ENCODE measurements around the gene TP53.

DNA sequence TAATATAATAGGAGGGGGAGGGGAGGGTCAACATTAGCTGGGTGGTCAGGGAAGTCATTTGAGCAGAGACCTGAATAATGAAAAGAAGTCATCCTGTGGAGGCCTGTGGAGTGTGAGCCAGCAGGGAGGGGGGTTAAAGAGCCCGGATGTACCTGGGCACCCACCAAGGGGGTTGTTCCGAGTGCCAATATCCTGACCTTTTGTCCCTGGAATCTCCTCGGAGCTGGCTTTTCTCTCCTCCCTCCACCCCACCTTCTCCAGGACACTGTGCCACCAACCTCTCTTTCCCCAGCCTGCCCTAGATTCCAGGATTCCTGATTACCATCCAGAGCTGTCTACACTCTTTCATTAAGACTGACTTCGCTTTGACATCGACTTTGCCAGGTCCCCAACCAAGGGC is 51.1 kb downstream of the TP53 start:
- TF ChIP-seq, protein P1, sequence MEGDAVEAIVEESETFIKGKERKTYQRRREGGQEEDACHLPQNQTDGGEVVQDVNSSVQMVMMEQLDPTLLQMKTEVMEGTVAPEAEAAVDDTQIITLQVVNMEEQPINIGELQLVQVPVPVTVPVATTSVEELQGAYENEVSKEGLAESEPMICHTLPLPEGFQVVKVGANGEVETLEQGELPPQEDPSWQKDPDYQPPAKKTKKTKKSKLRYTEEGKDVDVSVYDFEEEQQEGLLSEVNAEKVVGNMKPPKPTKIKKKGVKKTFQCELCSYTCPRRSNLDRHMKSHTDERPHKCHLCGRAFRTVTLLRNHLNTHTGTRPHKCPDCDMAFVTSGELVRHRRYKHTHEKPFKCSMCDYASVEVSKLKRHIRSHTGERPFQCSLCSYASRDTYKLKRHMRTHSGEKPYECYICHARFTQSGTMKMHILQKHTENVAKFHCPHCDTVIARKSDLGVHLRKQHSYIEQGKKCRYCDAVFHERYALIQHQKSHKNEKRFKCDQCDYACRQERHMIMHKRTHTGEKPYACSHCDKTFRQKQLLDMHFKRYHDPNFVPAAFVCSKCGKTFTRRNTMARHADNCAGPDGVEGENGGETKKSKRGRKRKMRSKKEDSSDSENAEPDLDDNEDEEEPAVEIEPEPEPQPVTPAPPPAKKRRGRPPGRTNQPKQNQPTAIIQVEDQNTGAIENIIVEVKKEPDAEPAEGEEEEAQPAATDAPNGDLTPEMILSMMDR (IDR thresholded peaks at IDR 0.05 in 4 of 5, conservative IDR thresholded peaks at IDR 0.05 in 1 of 5): no peak
- TF ChIP-seq POLR2A (IDR thresholded peaks at IDR 0.05): no peak

All from gastrocnemius medialis (tissue), 4 donors.